Brain pericyte (primary cell): ENCODE data around the gene GRM7.
"Not testable (repeated sequence)": the region's sequence is repeated elsewhere in the genome, so short reads cannot be mapped to it uniquely, and the experiment has no call there.

Experiments
- DNase-seq: peaks from one replicate; pipeline ENCODE4 v3.0.0-alpha.2; 2012; ENCODE audit warnings: low read depth, low spot score

The GRM7 gene

DNA sequence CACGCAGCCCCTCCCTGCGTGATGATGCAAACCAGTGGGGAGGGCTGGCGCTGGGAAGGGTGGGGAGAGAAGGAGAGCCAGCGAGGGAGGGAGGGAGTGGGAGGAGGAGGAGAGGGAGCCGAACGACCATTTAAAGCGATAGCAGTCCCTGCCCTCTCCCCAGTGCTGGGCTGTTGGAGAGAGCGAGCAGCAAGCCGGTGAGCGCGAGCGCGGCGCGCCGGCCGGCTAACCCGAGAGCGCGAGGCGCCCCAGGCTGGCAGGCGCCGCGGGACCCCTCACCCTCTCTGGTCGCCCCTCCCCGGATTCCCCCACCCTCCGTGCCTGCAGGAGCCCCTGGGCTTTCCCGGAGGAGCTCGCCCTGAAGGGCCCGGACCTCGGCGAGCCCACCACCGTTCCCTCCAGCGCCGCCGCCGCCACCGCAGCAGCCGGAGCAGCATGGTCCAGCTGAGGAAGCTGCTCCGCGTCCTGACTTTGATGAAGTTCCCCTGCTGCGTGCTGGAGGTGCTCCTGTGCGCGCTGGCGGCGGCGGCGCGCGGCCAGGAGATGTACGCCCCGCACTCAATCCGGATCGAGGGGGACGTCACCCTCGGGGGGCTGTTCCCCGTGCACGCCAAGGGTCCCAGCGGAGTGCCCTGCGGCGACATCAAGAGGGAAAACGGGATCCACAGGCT is at the start of gene GRM7:
GRM7 (plus strand) TSS at position 162 of the 671 bp plus-strand sequence.
- no peak for DNase-seq

DNA sequence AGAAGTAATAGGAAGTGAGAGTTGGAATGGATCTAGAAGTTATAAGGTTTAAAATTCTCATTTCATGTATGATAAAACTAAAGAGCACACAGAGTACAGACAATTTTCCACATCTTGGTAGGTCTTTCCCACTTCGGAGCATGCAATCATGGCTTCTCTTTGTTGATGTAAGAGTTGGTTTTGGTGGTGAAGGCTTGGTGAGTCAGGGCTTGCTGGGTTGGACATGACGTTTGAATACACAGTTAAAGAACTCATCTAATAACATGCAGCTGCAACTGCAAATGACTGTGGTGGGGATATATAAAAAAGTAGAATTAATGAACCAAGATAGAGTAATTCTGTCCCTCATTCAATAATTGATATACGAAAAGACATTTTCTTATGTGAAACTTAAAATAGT is 39.5 kb upstream of the GRM7 start:
- no peak for DNase-seq

DNA sequence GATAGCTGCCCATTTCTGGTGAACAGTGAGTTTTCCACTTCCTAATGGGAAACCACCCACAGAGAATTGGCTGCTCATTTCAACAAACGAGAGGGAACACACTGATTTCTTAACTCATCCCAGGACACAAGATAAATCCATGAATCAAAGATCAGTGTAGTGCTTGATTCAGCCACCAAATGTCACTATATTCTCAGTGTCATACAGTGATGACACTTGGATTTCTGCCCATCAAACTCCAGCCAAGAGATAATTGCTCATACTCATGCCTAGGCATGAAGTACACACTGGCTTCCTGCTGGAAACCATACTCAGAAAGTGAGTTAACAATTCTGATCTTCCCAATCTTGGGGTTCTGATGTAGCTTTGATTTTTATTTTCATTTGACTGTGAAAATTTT is 35.4 kb upstream of the GRM7 start:
- DNase-seq, result no peak

DNA sequence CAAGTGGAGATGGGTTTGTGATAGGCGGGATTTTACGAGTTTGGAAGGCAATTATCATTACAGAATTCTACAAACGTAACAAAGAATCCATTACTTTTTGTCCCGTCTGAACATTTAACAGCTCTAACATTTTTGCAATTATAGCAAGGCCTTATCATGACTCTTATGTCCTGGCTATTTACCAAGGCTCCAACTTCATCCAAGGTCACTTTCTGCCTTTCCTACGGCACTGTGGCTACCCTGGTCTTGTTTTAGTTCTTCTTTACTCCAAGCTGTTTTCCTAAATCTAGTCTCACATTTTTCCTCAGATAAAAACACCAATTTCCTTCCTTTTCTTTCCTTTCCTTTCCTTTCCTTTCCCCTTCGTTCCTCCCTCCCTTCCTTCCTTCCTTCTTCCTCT is 33.5 kb upstream of the GRM7 start:
- no peak for DNase-seq

DNA sequence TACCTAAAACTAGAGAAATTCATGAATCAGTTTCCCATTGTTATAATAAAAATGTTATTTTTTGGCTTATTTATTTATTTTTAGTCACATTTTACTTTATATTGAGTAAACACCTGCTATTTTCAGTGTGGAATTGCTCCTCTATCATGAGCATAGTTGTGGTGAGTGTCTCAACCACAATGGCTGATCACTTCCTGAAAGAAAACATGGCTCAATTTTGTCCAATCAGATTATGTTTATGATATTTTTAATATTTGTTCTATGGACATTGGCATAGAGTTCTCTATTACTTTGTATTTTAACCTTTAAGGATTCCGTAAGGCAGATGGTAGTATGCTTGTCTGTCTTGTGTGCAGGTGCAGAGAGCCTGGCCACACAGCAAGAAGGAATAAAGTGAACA is 16.2 kb upstream of the GRM7 start:
- no peak for DNase-seq

DNA sequence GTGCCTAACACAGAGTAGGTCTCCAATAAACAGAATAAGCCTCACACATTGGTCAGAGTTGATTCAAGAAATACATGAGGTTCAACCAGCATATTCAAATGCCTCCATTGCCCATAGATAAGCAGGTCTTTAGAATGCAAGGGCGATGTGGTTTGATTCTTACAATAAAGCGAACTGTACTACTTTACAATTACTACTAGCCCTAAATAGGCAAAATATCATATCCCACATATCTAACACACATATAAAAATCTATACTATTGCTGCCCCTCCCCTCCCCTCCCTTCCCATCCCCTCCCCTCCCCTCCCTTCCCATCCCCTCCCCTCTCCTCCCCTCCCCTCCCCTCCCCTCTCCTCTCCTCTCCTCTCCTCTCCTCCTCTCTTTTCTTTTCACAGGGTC is 6.7 kb upstream of the GRM7 start:
- DNase-seq, result no peak

DNA sequence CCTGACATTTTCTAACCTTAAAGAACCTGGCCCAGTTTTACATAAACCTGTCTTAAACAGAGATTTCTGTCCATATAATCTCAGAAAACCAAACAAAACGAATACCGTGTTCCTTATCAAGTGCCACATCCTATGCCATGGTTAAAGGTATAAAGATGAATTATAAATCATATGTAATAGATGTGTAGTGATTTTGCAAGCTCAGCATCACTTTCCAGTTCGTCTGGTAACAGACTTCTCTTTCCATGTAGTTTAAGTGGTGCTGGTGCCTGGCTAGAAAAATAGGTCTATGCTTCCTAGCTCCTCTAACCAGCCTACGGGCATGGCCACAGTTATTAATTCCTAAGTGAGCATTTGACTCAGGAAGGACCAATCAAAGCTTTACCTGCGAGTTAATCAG is 3.4 kb upstream of the GRM7 start:
- no peak for DNase-seq

DNA sequence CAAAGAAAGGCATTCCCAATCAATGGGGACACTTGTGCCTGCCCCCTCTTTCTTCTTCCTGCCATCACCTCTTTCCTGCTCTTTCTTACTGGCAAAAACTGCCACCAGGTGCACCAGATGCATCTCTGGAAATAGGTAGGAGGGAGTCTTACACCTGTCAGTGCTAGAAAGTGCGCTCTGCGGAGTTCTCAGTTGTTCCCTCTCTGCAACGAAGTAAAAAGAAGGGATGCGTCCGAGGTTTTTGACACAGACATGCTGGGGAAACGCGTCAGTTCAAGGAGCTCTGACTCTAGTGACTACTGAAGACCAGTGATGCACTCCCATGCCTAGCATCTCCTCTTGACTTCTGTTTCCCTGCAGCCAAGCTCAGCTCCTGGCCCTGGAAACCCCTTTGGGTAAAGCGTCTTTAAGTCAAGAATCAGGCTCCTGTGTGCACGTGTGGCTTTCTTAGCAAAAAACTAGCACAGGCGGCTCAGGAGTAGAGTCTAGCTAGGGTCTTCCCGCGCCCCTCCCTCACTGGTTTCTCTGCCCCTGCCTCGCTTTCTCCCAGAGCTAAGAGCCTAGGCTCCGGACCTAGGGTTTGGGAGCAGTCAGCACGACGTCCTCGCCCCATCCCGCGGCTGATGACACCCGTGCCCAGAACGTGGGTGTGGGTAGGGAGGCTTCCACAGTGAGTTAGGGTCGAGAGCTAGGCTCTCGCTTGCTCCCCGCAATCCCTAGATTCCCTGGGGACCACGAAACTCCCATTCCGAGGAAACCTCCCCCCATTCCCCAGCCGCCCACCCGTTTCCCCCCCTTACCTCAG is 564 bp upstream of the GRM7 start:
- no peak for DNase-seq

DNA sequence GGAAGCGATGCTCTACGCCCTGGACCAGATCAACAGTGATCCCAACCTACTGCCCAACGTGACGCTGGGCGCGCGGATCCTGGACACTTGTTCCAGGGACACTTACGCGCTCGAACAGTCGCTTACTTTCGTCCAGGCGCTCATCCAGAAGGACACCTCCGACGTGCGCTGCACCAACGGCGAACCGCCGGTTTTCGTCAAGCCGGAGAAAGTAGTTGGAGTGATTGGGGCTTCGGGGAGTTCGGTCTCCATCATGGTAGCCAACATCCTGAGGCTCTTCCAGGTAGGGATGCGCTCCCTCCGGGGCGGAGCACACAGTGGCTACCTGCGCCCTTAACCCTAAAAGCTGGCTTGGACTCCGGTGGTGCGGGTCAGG is 698 bp downstream of the GRM7 start:
- no peak for DNase-seq

DNA sequence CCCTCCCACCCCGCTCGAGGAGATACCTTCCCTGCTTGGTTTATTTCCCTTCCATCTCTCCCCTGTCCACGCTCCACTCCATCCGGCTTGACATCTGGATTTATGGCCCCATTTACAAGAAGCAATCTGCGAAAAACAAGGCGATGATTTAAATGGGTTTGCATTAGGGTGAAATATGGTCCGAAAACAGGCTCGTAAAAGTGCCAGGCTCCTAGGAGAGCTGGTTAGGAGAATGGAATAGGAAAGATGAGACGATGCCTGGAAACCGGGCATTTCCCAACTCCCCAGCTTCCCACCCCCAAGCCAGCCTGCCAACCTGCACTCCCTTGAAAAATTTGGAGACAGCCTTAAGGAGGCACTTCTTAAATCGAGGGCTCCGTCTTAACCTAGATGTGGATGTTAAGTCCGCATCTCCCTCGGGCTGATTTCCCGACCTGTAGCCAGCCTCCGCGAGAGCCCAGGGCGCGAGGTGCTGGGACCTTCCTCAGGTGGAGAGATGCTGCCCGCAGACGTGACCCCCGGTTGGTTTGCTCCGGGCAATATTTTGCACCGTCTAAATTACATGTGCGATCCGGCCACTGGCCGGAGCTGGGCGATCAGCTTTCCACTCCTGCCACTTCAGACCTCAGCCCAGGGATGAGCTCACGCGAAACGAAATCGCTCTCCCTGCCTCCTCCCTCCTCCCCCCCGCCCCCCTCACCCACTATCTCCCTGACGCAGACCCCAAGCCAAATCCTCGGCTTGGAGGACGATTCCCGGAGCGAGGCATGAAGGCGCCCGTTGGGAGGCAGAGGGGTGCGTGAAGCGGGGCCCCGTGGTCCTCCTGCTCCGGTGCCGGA is 1.3 kb downstream of the GRM7 start:
- no peak for DNase-seq

DNA sequence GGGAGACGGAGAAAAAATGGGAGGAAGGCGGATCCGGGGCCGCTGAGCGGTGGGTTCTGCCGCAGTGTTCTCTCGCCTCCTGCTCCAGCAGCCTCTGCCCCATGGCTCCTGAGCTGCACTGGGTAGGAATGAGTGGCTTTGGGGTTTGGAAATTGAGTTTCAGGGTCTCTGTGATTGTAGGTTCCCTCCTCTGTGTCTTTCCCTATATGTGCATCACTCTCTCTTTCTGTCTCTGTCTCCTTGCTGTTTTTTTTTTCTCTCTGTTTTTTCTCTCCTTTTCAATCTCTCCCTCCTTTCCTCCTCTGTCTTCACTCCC is 1.9 kb downstream of the GRM7 start:
- no peak for DNase-seq

DNA sequence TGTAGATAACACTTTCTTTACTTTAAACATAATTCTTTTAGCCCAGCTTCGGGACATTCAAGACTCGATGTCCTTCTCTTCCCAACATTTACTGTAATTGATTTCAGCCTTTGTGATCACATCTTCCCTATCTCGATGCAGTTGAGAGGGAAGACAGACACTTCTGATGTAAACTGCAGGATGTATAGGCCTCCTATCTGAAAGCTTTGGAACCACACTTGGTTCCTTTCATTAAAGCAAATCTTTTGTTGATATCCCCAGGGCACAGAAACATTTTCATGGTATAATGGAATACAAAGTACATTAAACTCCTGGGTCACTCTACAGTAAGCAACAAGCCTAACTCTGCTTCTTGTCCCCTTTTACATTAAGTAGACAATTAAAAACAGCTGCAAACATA is 6.4 kb downstream of the GRM7 start:
- no peak for DNase-seq

DNA sequence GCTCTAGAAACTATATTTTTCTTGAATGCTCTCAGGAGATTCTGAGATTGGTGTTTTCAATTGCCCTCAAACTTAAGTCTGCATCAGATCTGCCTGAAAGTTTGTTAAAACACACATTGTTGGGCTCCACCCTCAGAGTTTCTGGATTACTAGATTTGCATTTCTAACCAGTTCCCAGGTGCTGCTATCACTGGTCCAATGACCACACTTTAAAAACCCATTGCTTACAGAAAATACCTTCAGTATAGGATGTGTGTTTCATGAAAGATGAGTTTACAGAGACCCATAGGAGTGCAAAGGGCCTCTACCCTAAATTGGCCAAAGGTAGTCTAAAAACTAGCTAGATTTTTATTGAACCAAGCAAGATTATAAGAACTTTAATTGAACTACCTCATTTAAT is 17.8 kb downstream of the GRM7 start:
- no peak for DNase-seq

DNA sequence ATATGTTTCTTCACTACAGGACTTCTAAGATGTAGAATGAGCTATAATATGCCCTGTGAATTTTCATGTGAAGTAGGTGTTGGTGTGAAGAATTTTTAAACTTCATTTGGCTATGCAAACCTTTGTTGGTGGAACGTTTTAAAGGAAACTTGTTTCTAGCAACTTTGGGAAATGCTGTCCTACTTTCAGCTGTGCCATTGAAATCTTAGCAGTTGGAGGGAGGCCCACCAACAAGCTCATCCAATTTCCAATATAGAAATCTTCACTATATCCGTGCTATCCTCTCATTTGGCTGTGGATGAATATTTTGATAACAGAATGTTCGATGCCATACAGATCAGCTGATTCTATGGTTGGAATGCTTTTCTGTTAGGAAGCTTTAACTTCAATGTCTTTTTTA is 51.3 kb downstream of the GRM7 start:
- DNase-seq, result no peak

DNA sequence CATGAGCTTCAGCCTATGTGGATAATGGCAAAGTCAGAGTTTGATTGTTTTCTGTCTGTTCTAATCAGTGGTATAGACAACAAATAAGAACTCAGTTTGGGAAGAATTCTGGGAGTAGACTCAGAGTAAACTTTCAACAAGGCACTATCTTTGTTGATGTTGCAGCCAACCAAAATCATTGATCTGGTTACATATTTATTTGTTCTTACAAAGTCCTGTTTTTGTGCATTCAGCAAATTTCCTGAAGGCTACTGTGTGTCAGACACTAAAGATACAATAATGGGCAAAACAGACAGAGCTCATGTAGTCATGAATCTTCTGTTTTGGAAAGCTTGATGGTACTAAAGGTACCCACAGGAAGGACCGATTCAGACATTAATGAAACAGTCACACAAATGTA is 55.0 kb downstream of the GRM7 start:
- no peak for DNase-seq

DNA sequence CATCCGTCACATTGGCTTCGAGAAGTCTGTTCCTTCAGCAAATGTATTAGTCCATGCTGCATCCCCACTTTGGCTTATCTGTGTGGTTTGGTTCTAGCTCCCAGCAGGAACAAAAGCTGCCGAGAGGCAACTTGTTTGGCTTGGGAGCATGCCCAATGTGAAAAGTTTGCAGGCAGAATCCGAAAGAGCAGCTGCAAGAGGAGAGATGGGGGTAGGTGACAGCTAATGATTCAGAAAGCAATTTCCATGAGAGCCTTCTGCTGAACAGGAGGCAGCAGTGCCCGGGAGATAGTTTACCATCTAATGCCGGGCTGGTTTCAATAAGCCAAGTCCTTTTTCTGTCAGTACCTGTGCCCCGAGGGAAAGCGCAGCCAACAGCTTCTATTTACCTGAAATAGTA is 60.2 kb downstream of the GRM7 start:
- DNase-seq, result no peak

DNA sequence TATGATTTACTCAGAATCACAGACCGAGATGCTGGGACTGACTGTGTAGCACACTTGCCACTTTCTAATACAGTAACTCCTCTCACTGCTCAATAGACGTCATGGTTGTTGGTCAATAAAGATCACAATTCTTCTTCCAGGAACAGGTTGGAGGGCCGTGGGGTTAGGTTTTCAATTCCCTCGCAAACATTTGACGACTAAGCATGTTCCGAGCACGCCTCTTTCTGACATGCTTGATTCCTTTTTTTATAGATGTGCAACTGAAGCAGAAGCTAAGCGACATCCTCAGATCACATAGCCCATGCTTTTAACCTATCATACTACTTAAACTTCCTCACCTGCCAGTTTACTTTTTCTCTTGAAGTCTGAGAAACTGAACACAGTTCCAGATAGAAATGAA is 61.0 kb downstream of the GRM7 start:
- no peak for DNase-seq

DNA sequence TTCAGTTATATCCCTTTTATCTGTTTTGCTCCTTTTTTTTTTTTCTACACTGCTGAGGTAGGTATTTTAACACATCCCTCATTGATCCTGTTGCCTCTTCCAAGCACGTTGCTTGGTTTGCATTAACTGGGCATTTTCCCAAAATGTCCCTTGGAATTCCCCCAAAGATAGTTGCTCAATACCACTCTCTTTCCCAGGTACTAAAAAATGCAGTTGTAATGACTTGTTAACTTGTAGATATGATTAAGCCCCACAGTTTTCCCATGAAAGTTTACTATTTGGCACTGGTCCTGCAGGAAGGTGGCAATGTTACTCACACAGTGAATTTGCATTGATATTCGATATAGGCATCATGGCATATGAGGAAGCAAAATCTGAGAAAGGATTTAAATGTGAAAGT is 67.1 kb downstream of the GRM7 start:
- no peak for DNase-seq

DNA sequence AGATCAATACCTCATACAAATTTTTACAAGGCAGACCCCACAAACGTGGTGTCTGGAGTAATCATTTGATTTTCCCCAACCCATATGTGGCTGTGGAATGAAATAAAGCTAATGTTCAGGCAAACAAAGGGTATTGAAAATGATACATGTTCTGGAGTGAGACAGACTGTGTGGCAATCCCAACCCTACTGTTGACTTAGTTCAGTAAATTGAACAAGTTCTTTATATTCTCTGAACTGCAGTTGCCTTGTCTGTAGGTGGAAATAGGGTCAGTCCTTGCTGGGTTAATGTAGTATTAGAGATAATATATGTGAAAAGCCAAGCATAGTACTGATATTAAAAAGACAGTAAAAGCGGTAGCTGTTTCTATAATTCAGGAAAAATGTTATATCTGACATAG is 69.0 kb downstream of the GRM7 start:
- DNase-seq, result no peak

DNA sequence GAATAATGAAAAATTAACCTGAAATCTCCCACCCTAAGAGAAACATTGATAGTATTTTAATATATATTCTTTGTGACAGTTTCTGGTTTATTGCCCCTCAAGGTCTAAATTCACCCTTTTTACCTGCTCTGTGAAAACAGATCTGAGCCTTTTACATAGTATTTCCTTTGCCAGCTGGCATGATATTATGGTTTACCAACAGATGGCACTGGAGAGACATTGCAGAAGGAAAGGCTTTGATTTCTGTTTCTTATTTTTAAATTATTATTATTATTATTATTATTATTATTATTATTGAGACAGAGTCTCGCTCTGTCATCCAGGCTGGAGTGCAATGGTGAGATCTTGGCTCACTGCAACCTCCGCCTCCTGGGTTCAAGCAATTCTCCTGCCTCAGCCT is 74.5 kb downstream of the GRM7 start:
- DNase-seq, result not testable (repeated sequence)

DNA sequence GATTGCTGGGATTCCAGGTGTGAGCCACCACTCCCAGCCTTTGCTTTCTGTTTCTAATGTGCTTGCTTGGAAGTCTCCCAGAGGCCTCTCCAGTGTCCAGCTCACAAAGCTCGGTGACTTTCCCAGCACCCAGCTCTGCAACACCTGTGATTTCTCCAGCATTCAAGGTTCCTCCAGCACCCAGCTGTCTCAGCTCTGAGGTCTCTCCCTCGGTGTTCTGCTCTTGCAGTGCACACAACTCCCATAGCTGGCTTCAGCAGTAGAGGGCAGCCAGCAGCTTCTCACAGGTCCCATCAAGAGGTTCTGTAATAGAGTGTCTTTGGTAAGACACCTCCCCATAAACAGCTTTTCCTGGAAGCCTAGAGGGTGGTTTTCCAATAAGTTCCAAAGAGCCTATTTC is 75.1 kb downstream of the GRM7 start:
- no peak for DNase-seq

DNA sequence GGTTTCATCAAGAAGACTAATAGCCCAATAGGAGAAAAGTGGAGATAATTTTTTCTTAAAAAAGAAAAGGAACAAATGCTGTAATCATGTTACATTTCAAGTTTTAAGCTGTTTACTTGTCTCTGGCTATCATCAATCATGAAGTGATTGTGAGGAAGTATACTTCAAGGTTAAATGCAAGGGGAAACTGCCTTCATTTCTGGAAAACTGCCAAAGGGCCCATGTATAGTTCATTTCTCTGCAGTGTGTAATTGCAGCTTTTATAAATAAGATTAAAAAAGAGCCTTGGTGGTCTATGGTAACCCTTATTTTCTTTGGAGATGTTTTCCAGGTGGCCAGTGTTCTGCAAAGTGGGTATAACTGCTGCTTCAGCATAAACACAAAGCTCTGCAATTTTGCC is 101.9 kb downstream of the GRM7 start:
- no peak for DNase-seq

DNA sequence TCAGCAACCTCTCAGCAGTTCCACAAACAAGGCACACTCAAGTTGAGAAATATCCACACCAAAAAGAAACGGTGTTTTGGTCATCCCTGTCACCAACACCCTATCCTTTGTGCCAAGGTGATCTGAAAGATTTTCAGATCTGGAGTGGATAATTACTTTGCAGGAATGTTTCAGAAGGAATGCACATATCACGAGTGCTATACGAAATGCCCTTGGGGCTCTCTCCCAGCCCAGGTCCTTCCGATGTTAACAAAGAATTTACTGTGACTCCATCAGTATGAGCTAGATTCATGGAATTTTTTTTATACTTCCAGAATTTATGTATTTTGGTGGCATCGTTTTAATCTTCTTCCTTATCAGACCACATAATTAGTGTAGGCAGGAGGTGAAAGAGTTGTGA is 105.0 kb downstream of the GRM7 start:
- DNase-seq, result no peak
